H54 (cell line): ENCODE data around the gene BICDL2.

Experiments used
- DNase-seq: peaks from one replicate; pipeline ENCODE4 v3.0.0; 2011; ENCODE audit warnings: low spot score, mixed read lengths; ENCODE audit not compliant: insufficient read length
- FAIRE-seq: peaks from 3 replicates; lab custom pipeline; 2011; peaks lifted over from hg19 to GRCh38; lab: Jason Lieb, UNC
- POLR2A ChIP-seq: IDR thresholded peaks from 2 replicates; pipeline ENCODE4 v1.6.1; 2011; ENCODE audit warnings: low read depth, mild to moderate bottlenecking, low read length

BICDL2 gene

GRCh38 chr16:3009568-3010390 is 27.0 kb downstream of the BICDL2 start:
- DNase-seq (no peak), FAIRE-seq (no peak)
- no peak for TF ChIP-seq POLR2A

GRCh38 chr16:3008690-3009037 is 28.1 kb downstream of the BICDL2 start:
- no peak for TF ChIP-seq POLR2A
- no peak for FAIRE-seq
- DNase-seq: no peak

GRCh38 chr16:3007957-3008689 is 28.6 kb downstream of the BICDL2 start:
- no peak for DNase-seq
- TF ChIP-seq POLR2A: no peak
- no peak for FAIRE-seq

- no peak for DNase-seq
- FAIRE-seq: no peak
These were observed 29.4 kb downstream of the BICDL2 start for GRCh38 chr16:3007059-3007956.

GRCh38 chr16:3004781-3005284 is 31.9 kb downstream of the BICDL2 start:
- TF ChIP-seq POLR2A: no peak
- DNase-seq (peak; percentile 66), FAIRE-seq (no peak)

More at GRCh38 chr16:3007059-3007956, 29.4 kb downstream of the BICDL2 start:
- TF ChIP-seq POLR2A: no peak

- DNase-seq (no peak), FAIRE-seq (no peak)
- no peak for TF ChIP-seq POLR2A
These were observed 32.4 kb downstream of the BICDL2 start for GRCh38 chr16:3004319-3004718.

- DNase-seq (peak; percentile 99), FAIRE-seq (peak; percentile 85)
- no peak for TF ChIP-seq POLR2A
These were observed 33.0 kb downstream of the BICDL2 start for GRCh38 chr16:3003582-3004270.

- TF ChIP-seq POLR2A: no peak
- DNase-seq (no peak), FAIRE-seq (no peak)
These were observed 35.4 kb downstream of the BICDL2 start for GRCh38 chr16:3001316-3001715.

- no peak for TF ChIP-seq POLR2A
- FAIRE-seq: no peak
These were observed 36.2 kb downstream of the BICDL2 start for GRCh38 chr16:3000540-3000939.

GRCh38 chr16:2999929-3000328 is 36.8 kb downstream of the BICDL2 start:
- TF ChIP-seq POLR2A: no peak
- DNase-seq (no peak), FAIRE-seq (no peak)

More at GRCh38 chr16:3000540-3000939, 36.2 kb downstream of the BICDL2 start:
- DNase-seq: no peak

GRCh38 chr16:2996298-2996697 is 40.4 kb downstream of the BICDL2 start:
- DNase-seq (no peak), FAIRE-seq (no peak)
- no peak for TF ChIP-seq POLR2A

- FAIRE-seq: no peak
- no peak for TF ChIP-seq POLR2A
- no peak for DNase-seq
These were observed 44.2 kb downstream of the BICDL2 start for GRCh38 chr16:2992383-2993081.
